ENCODE data around the gene SORCS2.

- TF ChIP-seq POLR2A (IDR thresholded peaks at IDR 0.05) (no peak), CTCF (IDR thresholded peaks at IDR 0.05) (no peak), POLR2AphosphoS5 (IDR thresholded peaks at IDR 0.05) (no peak)
Observed at GRCh38 chr4:7628432-7628831, 436.1 kb downstream of the SORCS2 start.

Data from prostate gland (tissue), 2 donors.